Effector memory CD4-positive, alpha-beta T cell (primary cell): ENCODE measurements around the gene SH3D21.

Source experiments
- DNase-seq, 3 donors: peaks; one replicate each; pipeline ENCODE4 v3.0.0-alpha.2; 2020
- H3K27ac ChIP-seq: 2 replicates; pipeline ENCODE4 v1.7.0; 2013; ENCODE audit warnings: mild to moderate bottlenecking, low read length, moderate library complexity; ENCODE audit not compliant: insufficient read depth, poor library complexity, severe bottlenecking
- H3K27me3 ChIP-seq: replicated peaks from 2 replicates; pipeline ENCODE4 v1.7.0; 2013; ENCODE audit warnings: mild to moderate bottlenecking, low read length; ENCODE audit not compliant: insufficient read depth, control insufficient read depth, poor library complexity, severe bottlenecking
- H3K36me3 ChIP-seq: 2 replicates; pipeline ENCODE4 v1.7.0; 2013; ENCODE audit warnings: mild to moderate bottlenecking, low read length, moderate library complexity; ENCODE audit not compliant: control insufficient read depth, insufficient read depth
- H3K4me1 ChIP-seq: 2 replicates; pipeline ENCODE4 v1.7.0; 2013; ENCODE audit warnings: low read length, mild to moderate bottlenecking; ENCODE audit not compliant: control insufficient read depth, insufficient read depth, poor library complexity, severe bottlenecking
- H3K4me3 ChIP-seq: 2 replicates; pipeline ENCODE4 v1.7.0; 2013; ENCODE audit warnings: low read length, low read depth, mild to moderate bottlenecking; ENCODE audit not compliant: insufficient read depth, poor library complexity, severe bottlenecking
- H3K9me3 ChIP-seq: 2 replicates; pipeline ENCODE4 v1.7.0; 2013; ENCODE audit warnings: mild to moderate bottlenecking, low read length, moderate library complexity; ENCODE audit not compliant: control insufficient read depth

Gene SH3D21

GRCh38 chr1:36327421-36328087, 21.4 kb downstream of the SH3D21 start:
- Histone ChIP-seq H3K27ac (no peak overlapping the region), H3K4me1 (peaks cover 13% of the 10 kb centered on the region), H3K36me3 (no peaks in the 10 kb centered on the region), H3K4me3 (no peak overlapping the region), H3K27me3 (no peaks in the 10 kb centered on the region), H3K9me3 (no peaks in the 10 kb centered on the region)
- DNase-seq = no peak

GRCh38 chr1:36328088-36328480, 21.9 kb downstream of the SH3D21 start:
- Histone ChIP-seq H3K4me3 (no peak overlapping the region), H3K4me1 (peaks cover 9% of the 10 kb centered on the region), H3K36me3 (no peaks in the 10 kb centered on the region), H3K9me3 (no peaks in the 10 kb centered on the region), H3K27me3 (no peaks in the 10 kb centered on the region), H3K27ac (no peak overlapping the region)
- no peak for DNase-seq

- H3K27me3 ChIP-seq = no peaks in the 10 kb centered on the region
- H3K4me1 ChIP-seq = peaks cover 9% of the 10 kb centered on the region
- H3K9me3 ChIP-seq = no peaks in the 10 kb centered on the region
- H3K4me3 ChIP-seq = no peak overlapping the region
- no peak overlapping the region for H3K27ac ChIP-seq
- H3K36me3 ChIP-seq = no peaks in the 10 kb centered on the region
- no peak for DNase-seq
These were observed 22.5 kb downstream of the SH3D21 start for GRCh38 chr1:36328713-36329112.

- no peak for DNase-seq
- H3K9me3 ChIP-seq = no peaks in the 10 kb centered on the region
- H3K4me1 ChIP-seq = no peaks in the 10 kb centered on the region
- no peaks in the 10 kb centered on the region for H3K36me3 ChIP-seq
- no peaks in the 10 kb centered on the region for H3K27me3 ChIP-seq
- H3K27ac ChIP-seq = no peak overlapping the region
- no peak overlapping the region for H3K4me3 ChIP-seq
These were observed 23.6 kb downstream of the SH3D21 start for GRCh38 chr1:36329817-36330216.

- DNase-seq = no peak
These were observed 24.8 kb downstream of the SH3D21 start for GRCh38 chr1:36330940-36331339.

GRCh38 chr1:36337830-36338229, 31.7 kb downstream of the SH3D21 start:
- H3K4me1 ChIP-seq = peaks cover 7% of the 10 kb centered on the region
- no peak for DNase-seq
- no peaks in the 10 kb centered on the region for H3K27me3 ChIP-seq
- no peaks in the 10 kb centered on the region for H3K9me3 ChIP-seq
- peaks cover 6% of the 10 kb centered on the region for H3K36me3 ChIP-seq
- H3K27ac ChIP-seq = no peak overlapping the region
- no peak overlapping the region for H3K4me3 ChIP-seq

More at GRCh38 chr1:36330940-36331339, 24.8 kb downstream of the SH3D21 start:
- no peaks in the 10 kb centered on the region for H3K9me3 ChIP-seq
- H3K4me1 ChIP-seq = no peaks in the 10 kb centered on the region
- no peak overlapping the region for H3K4me3 ChIP-seq
- H3K27ac ChIP-seq = no peak overlapping the region
- no peaks in the 10 kb centered on the region for H3K36me3 ChIP-seq
- H3K27me3 ChIP-seq = no peaks in the 10 kb centered on the region

- peaks cover 15% of the 10 kb centered on the region for H3K36me3 ChIP-seq
These were observed 33.0 kb downstream of the SH3D21 start for GRCh38 chr1:36339215-36339614.

GRCh38 chr1:36339615-36340014, 33.4 kb downstream of the SH3D21 start:
- no peak overlapping the region for H3K27ac ChIP-seq
- no peak overlapping the region for H3K4me3 ChIP-seq
- peaks cover 15% of the 10 kb centered on the region for H3K4me1 ChIP-seq
- H3K36me3 ChIP-seq = peaks cover 19% of the 10 kb centered on the region
- H3K27me3 ChIP-seq = no peaks in the 10 kb centered on the region
- DNase-seq = no peak
- H3K9me3 ChIP-seq = no peaks in the 10 kb centered on the region

More at GRCh38 chr1:36339215-36339614, 33.0 kb downstream of the SH3D21 start:
- H3K4me1 ChIP-seq = peaks cover 15% of the 10 kb centered on the region
- no peak overlapping the region for H3K27ac ChIP-seq
- DNase-seq = no peak
- H3K9me3 ChIP-seq = no peaks in the 10 kb centered on the region
- no peaks in the 10 kb centered on the region for H3K27me3 ChIP-seq
- no peak overlapping the region for H3K4me3 ChIP-seq

GRCh38 chr1:36341626-36342320, 35.6 kb downstream of the SH3D21 start:
- no peak for DNase-seq
- no peaks in the 10 kb centered on the region for H3K27me3 ChIP-seq
- no peak overlapping the region for H3K27ac ChIP-seq
- H3K4me3 ChIP-seq = no peak overlapping the region
- H3K36me3 ChIP-seq = peaks cover 35% of the 10 kb centered on the region
- H3K9me3 ChIP-seq = no peaks in the 10 kb centered on the region
- H3K4me1 ChIP-seq = peaks cover 15% of the 10 kb centered on the region

- no peaks in the 10 kb centered on the region for H3K9me3 ChIP-seq
- no peak overlapping the region for H3K4me3 ChIP-seq
- no peak overlapping the region for H3K27ac ChIP-seq
- peaks cover 42% of the 10 kb centered on the region for H3K36me3 ChIP-seq
- peaks cover 15% of the 10 kb centered on the region for H3K4me1 ChIP-seq
- DNase-seq = peak in 2 of 3 donors; percentile 33 to 41
- no peaks in the 10 kb centered on the region for H3K27me3 ChIP-seq
These were observed 36.4 kb downstream of the SH3D21 start for GRCh38 chr1:36342426-36343185.
